HepG2 (cell line): Measurements from ENCODE around the gene PIF1. TPM values are rescaled to one million over a fixed set of nuclear protein-coding genes. Genes with fewer than 3 reads are reported as not detected.

Source experiments
- ATF7 ChIP-seq, 2 experiments: fragments of 450-650 bp in 1 of 2; sonication (generic) in 1 of 2; formaldehyde crosslinking in 1 of 2; IDR thresholded peaks; 2 replicates each; pipeline versions ENCODE4 v1.4.0 to v1.6.1; 2016 to 2020; ENCODE audit warnings: antibody characterized with exemption in 1 of 2, mild to moderate bottlenecking in 1 of 2, missing genetic modification reagents in 1 of 2
- ETV5 ChIP-seq: IDR thresholded peaks from 2 replicates; pipeline ENCODE4 v1.6.1; 2018; ENCODE audit warnings: missing biosample characterization, missing genetic modification reagents, inconsistent platforms, borderline replicate concordance
- GPN1 ChIP-seq: sonication (generic); formaldehyde crosslinking; IDR thresholded peaks from 2 replicates; pipeline ENCODE4 v1.5.1; 2020; ENCODE audit warnings: missing genetic modification reagents, borderline replicate concordance
- IRF2 ChIP-seq: IDR thresholded peaks from 2 replicates; pipeline ENCODE4 v1.6.1; 2018; ENCODE audit warnings: missing genetic modification reagents, missing compliant biosample characterization
- RARA ChIP-seq: IDR thresholded peaks from 2 replicates; pipeline ENCODE4 v1.6.1; 2016; ENCODE audit warnings: missing genetic modification reagents, missing compliant biosample characterization
- SALL1 ChIP-seq: sonication (generic); formaldehyde crosslinking; IDR thresholded peaks from 2 replicates; pipeline ENCODE4 v1.8.0; 2022; ENCODE audit warnings: mild to moderate bottlenecking, missing genetic modification reagents
- SIX4 ChIP-seq: sonication (generic); formaldehyde crosslinking; IDR thresholded peaks from 2 replicates; pipeline ENCODE4 v1.4.0; 2020; ENCODE audit warnings: missing genetic modification reagents
- SRSF9 ChIP-seq: fragments of 200-400 bp; formaldehyde crosslinking; IDR thresholded peaks from 2 replicates; pipeline ENCODE4 v1.6.1; 2018; ENCODE audit warnings: borderline replicate concordance, mild to moderate bottlenecking, low read depth, low read length; ENCODE audit not compliant: insufficient read depth, poor library complexity, severe bottlenecking
- ZEB1 ChIP-seq: IDR thresholded peaks from 2 replicates; pipeline ENCODE4 v1.6.1; 2012; ENCODE audit warnings: mild to moderate bottlenecking, low read depth, inconsistent platforms; ENCODE audit not compliant: insufficient replicate concordance
- ZNF3 ChIP-seq: IDR thresholded peaks from 2 replicates; pipeline ENCODE4 v1.7.0; 2017; ENCODE audit warnings: inconsistent platforms
- ZNF431 ChIP-seq: sonication (generic); formaldehyde crosslinking; IDR thresholded peaks from 2 replicates; pipeline ENCODE4 v1.9.0; 2022; ENCODE audit warnings: missing genetic modification reagents, low read depth, mild to moderate bottlenecking, borderline replicate concordance
- ZNF792 ChIP-seq: IDR thresholded peaks from 2 replicates; pipeline ENCODE4 v1.6.1; 2016
- polyA plus RNA-seq, 8 experiments: library from polyadenylated mRNA; depleted of rRNA in 3 of 8; stranded (reverse) in 7 of 8; unstranded in 1 of 8; fragments of >200 nt; fragmentation: Illumina TruSeq in 4 of 8; extraction: Trizol in 4 of 8; gene quantifications; 2 replicates each; pipeline versions ENCODE4 v1.2.1 to v1.2.3, GENCODE V29; 2011 to 2016; ENCODE audit warnings: low read depth in 4 of 8, missing spikeins in 1 of 8, mixed read lengths in 1 of 8; ENCODE audit not compliant: insufficient read depth in 1 of 8
- total RNA-seq, 5 experiments: library from RNA; depleted of rRNA; stranded (reverse); fragments of >200 nt; fragmentation: Illumina TruSeq; extraction: Trizol; gene quantifications; 2 replicates each; pipeline ENCODE4 v1.2.3, GENCODE V29; 2016; ENCODE audit warnings: low read depth in 1 of 5
- TF ChIP-seq, protein P1 (sequence below): sonication (generic); formaldehyde crosslinking; IDR thresholded peaks from 2 replicates; pipeline ENCODE4 v1.5.1; 2020; ENCODE audit warnings: mild to moderate bottlenecking, missing genetic modification reagents, moderate library complexity
- TF ChIP-seq, protein P2 (sequence below): sonication (generic); formaldehyde crosslinking; IDR thresholded peaks from 2 replicates; pipeline ENCODE4 v1.4.0; 2020; ENCODE audit warnings: missing genetic modification reagents
- TF ChIP-seq, protein P3 (sequence below): sonication (generic); formaldehyde crosslinking; IDR thresholded peaks from 2 replicates; pipeline ENCODE4 v1.4.0; 2020; ENCODE audit warnings: missing genetic modification reagents
- TF ChIP-seq, protein P4 (sequence below): IDR thresholded peaks from 2 replicates; pipeline ENCODE4 v1.6.1; 2016; ENCODE audit warnings: low read depth

PIF1 gene
- total and polyA plus RNA-seq, 2 of the 13 experiments (the other 11 are each of a cell fraction or from before 2014, with no cell fraction given) = 18.5 to 19.7 TPM

DNA sequence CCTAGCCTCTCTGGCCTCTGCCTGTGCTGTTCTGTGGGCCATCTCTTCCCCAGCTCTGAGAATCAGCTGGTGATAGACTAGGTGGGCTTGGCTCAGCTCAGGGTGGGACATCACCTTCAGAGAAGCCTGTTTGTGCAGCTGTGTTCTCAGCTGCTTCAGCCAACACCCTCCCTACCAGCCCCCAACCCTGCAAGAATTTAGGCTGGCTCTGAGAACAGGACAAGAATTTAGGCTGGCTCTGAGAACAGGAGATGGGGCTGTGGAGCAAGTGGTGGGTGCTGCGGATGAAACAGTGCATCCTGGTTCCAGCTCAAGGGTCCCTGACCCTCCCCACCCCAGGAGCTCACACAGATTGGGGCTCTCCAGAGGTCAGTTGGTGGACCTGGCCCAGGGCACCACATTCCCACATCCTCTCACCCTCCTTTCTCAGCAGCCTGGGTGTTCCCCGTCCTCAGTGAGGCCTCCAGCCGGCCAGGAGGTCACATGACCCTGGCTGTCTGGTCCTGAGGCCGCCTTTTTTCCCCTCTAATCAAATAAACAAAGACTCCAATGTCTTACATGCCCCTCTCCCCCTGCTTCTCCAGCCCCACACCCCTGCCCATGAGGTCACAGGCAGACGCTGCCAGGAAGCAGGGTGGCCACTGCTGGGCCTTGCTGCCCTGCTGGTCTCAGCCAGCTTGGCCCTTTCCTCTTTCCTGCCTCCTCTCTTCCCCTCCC lies 31.1 kb upstream of the PIF1 start (continued):
- TF ChIP-seq, protein P1, sequence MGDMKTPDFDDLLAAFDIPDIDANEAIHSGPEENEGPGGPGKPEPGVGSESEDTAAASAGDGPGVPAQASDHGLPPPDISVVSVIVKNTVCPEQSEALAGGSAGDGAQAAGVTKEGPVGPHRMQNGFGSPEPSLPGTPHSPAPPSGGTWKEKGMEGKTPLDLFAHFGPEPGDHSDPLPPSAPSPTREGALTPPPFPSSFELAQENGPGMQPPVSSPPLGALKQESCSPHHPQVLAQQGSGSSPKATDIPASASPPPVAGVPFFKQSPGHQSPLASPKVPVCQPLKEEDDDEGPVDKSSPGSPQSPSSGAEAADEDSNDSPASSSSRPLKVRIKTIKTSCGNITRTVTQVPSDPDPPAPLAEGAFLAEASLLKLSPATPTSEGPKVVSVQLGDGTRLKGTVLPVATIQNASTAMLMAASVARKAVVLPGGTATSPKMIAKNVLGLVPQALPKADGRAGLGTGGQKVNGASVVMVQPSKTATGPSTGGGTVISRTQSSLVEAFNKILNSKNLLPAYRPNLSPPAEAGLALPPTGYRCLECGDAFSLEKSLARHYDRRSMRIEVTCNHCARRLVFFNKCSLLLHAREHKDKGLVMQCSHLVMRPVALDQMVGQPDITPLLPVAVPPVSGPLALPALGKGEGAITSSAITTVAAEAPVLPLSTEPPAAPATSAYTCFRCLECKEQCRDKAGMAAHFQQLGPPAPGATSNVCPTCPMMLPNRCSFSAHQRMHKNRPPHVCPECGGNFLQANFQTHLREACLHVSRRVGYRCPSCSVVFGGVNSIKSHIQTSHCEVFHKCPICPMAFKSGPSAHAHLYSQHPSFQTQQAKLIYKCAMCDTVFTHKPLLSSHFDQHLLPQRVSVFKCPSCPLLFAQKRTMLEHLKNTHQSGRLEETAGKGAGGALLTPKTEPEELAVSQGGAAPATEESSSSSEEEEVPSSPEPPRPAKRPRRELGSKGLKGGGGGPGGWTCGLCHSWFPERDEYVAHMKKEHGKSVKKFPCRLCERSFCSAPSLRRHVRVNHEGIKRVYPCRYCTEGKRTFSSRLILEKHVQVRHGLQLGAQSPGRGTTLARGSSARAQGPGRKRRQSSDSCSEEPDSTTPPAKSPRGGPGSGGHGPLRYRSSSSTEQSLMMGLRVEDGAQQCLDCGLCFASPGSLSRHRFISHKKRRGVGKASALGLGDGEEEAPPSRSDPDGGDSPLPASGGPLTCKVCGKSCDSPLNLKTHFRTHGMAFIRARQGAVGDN (CRISPR knock-in tag) = peak; percentile 75
- TF ChIP-seq SALL1 (peak; percentile 29; the same call in 1 of the 2 replicates), GPN1 (CRISPR knock-in tag) (no peak), ATF7 (IDR thresholded peaks at IDR 0.05) (no peak), ATF7 (CRISPR knock-in tag; IDR thresholded peaks at IDR 0.05) (peak; percentile 43; the same call in 1 of the 2 replicates), IRF2 (CRISPR knock-in tag) (0 out of 2 replicates have a peak, but pooled peaks have one; percentile 20), SIX4 (CRISPR knock-in tag) (0 out of 2 replicates have a peak, but pooled peaks have one; percentile 13), ZEB1 (no peak), ZNF792 (CRISPR knock-in tag) (no peak), RARA (CRISPR knock-in tag) (peak; percentile 55), ZNF3 (CRISPR knock-in tag) (no peak), ETV5 (CRISPR knock-in tag) (peak; percentile 21; the same call in 1 of the 2 replicates), SRSF9 (no peak), ZNF431 (no peak)
- TF ChIP-seq, protein P2, sequence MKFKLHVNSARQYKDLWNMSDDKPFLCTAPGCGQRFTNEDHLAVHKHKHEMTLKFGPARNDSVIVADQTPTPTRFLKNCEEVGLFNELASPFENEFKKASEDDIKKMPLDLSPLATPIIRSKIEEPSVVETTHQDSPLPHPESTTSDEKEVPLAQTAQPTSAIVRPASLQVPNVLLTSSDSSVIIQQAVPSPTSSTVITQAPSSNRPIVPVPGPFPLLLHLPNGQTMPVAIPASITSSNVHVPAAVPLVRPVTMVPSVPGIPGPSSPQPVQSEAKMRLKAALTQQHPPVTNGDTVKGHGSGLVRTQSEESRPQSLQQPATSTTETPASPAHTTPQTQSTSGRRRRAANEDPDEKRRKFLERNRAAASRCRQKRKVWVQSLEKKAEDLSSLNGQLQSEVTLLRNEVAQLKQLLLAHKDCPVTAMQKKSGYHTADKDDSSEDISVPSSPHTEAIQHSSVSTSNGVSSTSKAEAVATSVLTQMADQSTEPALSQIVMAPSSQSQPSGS = no peak
- TF ChIP-seq, protein P3, sequence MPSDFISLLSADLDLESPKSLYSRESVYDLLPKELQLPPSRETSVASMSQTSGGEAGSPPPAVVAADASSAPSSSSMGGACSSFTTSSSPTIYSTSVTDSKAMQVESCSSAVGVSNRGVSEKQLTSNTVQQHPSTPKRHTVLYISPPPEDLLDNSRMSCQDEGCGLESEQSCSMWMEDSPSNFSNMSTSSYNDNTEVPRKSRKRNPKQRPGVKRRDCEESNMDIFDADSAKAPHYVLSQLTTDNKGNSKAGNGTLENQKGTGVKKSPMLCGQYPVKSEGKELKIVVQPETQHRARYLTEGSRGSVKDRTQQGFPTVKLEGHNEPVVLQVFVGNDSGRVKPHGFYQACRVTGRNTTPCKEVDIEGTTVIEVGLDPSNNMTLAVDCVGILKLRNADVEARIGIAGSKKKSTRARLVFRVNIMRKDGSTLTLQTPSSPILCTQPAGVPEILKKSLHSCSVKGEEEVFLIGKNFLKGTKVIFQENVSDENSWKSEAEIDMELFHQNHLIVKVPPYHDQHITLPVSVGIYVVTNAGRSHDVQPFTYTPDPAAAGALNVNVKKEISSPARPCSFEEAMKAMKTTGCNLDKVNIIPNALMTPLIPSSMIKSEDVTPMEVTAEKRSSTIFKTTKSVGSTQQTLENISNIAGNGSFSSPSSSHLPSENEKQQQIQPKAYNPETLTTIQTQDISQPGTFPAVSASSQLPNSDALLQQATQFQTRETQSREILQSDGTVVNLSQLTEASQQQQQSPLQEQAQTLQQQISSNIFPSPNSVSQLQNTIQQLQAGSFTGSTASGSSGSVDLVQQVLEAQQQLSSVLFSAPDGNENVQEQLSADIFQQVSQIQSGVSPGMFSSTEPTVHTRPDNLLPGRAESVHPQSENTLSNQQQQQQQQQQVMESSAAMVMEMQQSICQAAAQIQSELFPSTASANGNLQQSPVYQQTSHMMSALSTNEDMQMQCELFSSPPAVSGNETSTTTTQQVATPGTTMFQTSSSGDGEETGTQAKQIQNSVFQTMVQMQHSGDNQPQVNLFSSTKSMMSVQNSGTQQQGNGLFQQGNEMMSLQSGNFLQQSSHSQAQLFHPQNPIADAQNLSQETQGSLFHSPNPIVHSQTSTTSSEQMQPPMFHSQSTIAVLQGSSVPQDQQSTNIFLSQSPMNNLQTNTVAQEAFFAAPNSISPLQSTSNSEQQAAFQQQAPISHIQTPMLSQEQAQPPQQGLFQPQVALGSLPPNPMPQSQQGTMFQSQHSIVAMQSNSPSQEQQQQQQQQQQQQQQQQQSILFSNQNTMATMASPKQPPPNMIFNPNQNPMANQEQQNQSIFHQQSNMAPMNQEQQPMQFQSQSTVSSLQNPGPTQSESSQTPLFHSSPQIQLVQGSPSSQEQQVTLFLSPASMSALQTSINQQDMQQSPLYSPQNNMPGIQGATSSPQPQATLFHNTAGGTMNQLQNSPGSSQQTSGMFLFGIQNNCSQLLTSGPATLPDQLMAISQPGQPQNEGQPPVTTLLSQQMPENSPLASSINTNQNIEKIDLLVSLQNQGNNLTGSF (CRISPR knock-in tag) = no peak
- TF ChIP-seq, protein P4, sequence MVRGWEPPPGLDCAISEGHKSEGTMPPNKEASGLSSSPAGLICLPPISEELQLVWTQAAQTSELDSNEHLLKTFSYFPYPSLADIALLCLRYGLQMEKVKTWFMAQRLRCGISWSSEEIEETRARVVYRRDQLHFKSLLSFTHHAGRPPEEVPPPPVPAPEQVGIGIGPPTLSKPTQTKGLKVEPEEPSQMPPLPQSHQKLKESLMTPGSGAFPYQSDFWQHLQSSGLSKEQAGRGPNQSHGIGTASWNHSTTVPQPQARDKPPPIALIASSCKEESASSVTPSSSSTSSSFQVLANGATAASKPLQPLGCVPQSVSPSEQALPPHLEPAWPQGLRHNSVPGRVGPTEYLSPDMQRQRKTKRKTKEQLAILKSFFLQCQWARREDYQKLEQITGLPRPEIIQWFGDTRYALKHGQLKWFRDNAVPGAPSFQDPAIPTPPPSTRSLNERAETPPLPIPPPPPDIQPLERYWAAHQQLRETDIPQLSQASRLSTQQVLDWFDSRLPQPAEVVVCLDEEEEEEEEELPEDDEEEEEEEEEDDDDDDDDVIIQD (CRISPR knock-in tag) = no peak
